ENCODE measurements around the gene SERPING1.

The SERPING1 gene

DNA sequence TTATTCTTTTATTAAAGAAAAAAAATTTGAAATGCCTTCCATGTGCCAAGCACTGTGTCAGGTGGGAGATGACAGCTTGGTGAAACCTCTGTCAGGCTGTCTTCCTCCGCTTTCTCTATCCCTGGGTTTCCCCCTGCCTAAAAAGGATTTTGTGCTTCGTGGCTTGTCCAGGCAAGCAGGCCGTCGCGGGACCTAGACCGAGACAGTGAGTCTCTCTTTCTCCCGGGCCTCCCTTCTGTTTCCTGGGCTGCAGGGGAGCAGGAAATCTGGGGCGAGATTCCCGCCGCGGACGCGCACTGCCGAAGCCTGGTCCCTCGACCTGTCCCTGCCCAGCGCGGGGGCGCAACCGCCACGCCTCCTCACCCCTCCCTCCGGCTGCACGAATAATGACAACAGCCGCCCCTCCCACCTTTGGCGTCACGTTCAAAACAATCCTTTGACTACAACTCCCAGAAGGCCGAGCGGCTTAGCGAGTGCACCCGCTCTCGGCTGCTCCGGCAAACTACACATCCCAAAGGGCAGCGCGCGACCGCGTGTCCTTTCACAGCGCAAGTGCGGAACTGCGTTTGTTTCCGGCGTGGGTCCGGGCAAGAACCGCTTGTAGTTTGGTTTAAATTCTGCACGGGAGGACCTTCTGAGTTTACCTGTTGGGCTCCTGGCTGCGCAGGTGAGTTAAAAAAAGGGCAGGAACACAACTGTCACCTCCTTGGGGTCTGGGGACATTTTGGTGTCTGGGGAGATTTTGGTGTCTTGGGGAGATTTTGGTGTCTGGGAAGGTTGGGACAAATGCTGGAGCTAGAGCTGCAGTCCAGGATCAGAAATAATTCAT, 59.9 kb downstream of the SERPING1 start, which contains the start of gene CLP1:
CLP1 (plus strand) TSS at position 569 of the 829 bp plus-strand sequence. CDS start 1,715 bp downstream, outside the sequence.
- peak; percentile 100 for DNase-seq

DNA sequence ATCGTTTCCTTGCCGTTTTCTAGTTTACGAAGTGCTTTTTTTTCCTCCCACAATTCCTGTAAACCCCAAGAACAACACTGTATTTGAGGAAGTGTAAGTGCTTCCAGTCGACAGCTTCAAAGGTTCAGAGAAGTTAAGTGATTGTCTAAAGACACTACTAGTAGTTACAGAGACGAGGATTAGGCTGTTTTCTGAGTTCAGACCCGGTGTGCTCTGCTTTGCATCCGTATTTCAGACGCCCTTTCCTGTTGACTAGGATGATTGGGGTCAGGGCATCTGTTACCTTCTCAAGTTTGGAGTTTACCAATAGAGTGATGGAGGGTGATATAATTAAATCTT, 60.5 kb downstream of the SERPING1 start:
- no peak for DNase-seq

DNA sequence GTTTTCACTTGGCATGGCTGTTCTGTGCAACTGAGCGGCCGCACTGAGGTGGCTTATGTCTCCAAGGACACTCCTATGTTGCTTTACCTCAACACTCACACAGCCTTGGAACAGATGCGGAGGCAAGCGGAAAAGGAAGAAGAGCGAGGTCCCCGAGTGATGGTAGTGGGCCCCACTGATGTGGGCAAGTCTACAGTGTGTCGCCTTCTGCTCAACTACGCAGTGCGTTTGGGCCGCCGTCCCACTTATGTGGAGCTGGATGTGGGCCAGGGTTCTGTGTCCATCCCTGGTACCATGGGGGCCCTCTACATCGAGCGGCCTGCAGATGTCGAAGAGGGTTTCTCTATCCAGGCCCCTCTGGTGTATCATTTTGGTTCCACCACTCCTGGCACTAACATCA, 62.2 kb downstream of the SERPING1 start:
- DNase-seq, result no peak

DNA sequence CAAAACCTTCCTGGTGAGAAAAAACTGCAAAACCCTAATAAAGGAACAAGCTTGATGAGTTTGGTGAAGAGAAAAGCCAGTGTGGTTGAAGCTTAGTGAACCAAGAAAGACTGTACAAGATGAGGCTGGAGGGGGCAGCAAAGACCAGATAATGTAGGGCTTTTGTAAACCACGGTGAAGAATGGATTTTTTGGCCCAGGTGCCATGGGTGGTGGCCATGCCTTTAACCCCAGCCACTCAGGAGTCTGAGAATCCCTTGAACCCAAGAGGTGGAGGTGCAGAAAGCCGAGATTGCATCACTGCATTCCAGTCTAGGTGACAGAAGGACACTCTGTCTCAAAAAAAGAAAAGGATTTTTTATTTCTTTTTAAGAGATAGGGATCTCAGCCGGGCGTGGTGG, 65.4 kb downstream of the SERPING1 start:
- no peak for DNase-seq

DNA sequence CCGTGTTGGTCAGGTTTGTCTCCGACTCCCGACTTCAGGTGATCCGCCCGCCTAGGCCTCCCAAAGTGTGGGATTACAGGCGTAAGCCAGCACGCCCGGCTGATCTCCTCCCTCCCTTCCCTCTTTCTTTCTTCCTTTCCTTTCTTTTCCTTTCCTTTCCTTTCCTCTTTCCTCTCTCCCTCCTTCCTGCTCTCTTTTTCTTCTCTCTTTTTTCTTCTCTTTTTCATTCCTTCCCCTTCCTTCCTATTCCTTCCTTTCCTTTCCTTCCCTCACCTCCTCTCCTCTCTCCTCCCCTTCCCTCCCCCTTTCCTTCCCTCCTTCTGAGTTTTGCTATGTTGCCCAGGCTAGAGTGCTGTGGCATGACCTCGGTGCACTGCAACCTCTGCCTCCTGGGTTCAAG, 66.5 kb downstream of the SERPING1 start:
- DNase-seq, result no peak
